ENCODE measurements around the gene DOK7.

GRCh38 chr4:3527914-3528876, 65.1 kb downstream of the DOK7 start:
- TF ChIP-seq CTCF (conservative IDR thresholded peaks at IDR 0.05) (no peak), EZH2 (IDR thresholded peaks at IDR 0.05; ENCODE audit: low read depth) (no peak)

All from PC-9 (cell line).